ENCODE measurements around the gene ARL3. TPM values are rescaled to one million over a fixed set of nuclear protein-coding genes. Genes with fewer than 3 reads are reported as not detected.
A peak's percentile ranks its signal among the peaks of the same experiment; 100 is the strongest.

ARL3 gene
- total RNA-seq, 4 donors from 2014 or later = 1.4 to 9.1 (median 2.4) TPM

GRCh38 chr10:102741726-102742237 is 27.6 kb upstream of the ARL3 start:
- no peak for DNase-seq

GRCh38 chr10:102740229-102740628 is 26.0 kb upstream of the ARL3 start:
- H3K4me1 ChIP-seq = peaks cover 0 to 7% (median 2%) of the 10 kb centered on the region in 4 donors
- no peaks in the 10 kb centered on the region for H3K27me3 ChIP-seq
- TF ChIP-seq CTCF (IDR thresholded peaks at IDR 0.05) = no peak
- TF ChIP-seq POLR2A (IDR thresholded peaks at IDR 0.05) = no peak
- DNase-seq = no peak
- no peaks in the 10 kb centered on the region for H3K9me3 ChIP-seq
- H3K4me3 ChIP-seq = no peak overlapping the region
- H3K36me3 ChIP-seq = no peaks in the 10 kb centered on the region
- H3K27ac ChIP-seq = no peak overlapping the region

More at GRCh38 chr10:102741726-102742237, 27.6 kb upstream of the ARL3 start:
- no peaks in the 10 kb centered on the region for H3K36me3 ChIP-seq
- H3K27ac ChIP-seq = no peak overlapping the region
- no peak overlapping the region for H3K4me3 ChIP-seq
- TF ChIP-seq CTCF (IDR thresholded peaks at IDR 0.05) (no peak), POLR2A (IDR thresholded peaks at IDR 0.05) (no peak)
- H3K27me3 ChIP-seq = no peaks in the 10 kb centered on the region
- H3K4me1 ChIP-seq = peaks cover 0 to 22% (median 2%) of the 10 kb centered on the region in 4 donors
- H3K9me3 ChIP-seq = no peaks in the 10 kb centered on the region

- Histone ChIP-seq H3K36me3 (peaks cover 0 to 2% (median 0%) of the 10 kb centered on the region in 3 donors), H3K9me3 (no peaks in the 10 kb centered on the region), H3K27me3 (no peaks in the 10 kb centered on the region), H3K27ac (peak overlapping the region in 1 of 4 donors; percentile 19), H3K4me3 (no peak overlapping the region), H3K4me1 (no peaks in the 10 kb centered on the region)
- TF ChIP-seq CTCF (IDR thresholded peaks at IDR 0.05) (no peak), POLR2A (IDR thresholded peaks at IDR 0.05) (no peak)
- no peak for DNase-seq
Observed at GRCh38 chr10:102738692-102739121, 24.5 kb upstream of the ARL3 start.

GRCh38 chr10:102735065-102735562 is 20.9 kb upstream of the ARL3 start:
- TF ChIP-seq CTCF (IDR thresholded peaks at IDR 0.05) (no peak), POLR2A (IDR thresholded peaks at IDR 0.05) (no peak)
- no peak overlapping the region for H3K4me3 ChIP-seq
- no peaks in the 10 kb centered on the region for H3K4me1 ChIP-seq
- DNase-seq = no peak
- peaks cover 0 to 7% (median 0%) of the 10 kb centered on the region in 3 donors for H3K36me3 ChIP-seq
- no peaks in the 10 kb centered on the region for H3K27me3 ChIP-seq
- H3K9me3 ChIP-seq = no peaks in the 10 kb centered on the region
- H3K27ac ChIP-seq = no peak overlapping the region

- Histone ChIP-seq H3K4me1 (no peaks in the 10 kb centered on the region), H3K27ac (no peak overlapping the region), H3K9me3 (no peaks in the 10 kb centered on the region), H3K4me3 (no peak overlapping the region), H3K36me3 (peaks cover 0 to 11% (median 0%) of the 10 kb centered on the region in 3 donors), H3K27me3 (no peaks in the 10 kb centered on the region)
- no peak for DNase-seq
- TF ChIP-seq POLR2A (IDR thresholded peaks at IDR 0.05) (no peak), CTCF (IDR thresholded peaks at IDR 0.05) (no peak)
Observed at GRCh38 chr10:102732661-102733060, 18.5 kb upstream of the ARL3 start.

Measured in Peyer's patch (tissue), 4 donors.